Pancreas (tissue), 10 donors: ENCODE data around the gene OLFM4. TPM values are rescaled to one million over a fixed set of nuclear protein-coding genes. Genes with fewer than 3 reads are reported as not detected.
A peak's percentile ranks its signal among the peaks of the same experiment; 100 is the strongest.
"Not testable (repeated sequence)": the region's sequence is repeated elsewhere in the genome, so short reads cannot be mapped to it uniquely, and the experiment has no call there.

Source experiments
- ATAC-seq, 4 donors: fragments of 200-7000 bp; cut with Tn5 transposase; one replicate each; pipeline versions ENCODE4 v1.8.0 to v1.9.1; 2020; ENCODE audit warnings: mild to moderate bottlenecking in 4 of 4, moderate library complexity in 4 of 4
- DNase-seq, 6 donors: peaks; one replicate each; pipeline ENCODE4 v3.0.0-alpha.2; 2020
- FAIRE-seq: peaks from 2 replicates; lab custom pipeline; 2012; peaks lifted over from hg19 to GRCh38; lab: Jason Lieb, UNC
- H3K27ac ChIP-seq, 4 donors: fragments of 200-600 bp; sonication (generic); 1 replicate in 3 of 4; 2 replicates in 1 of 4; pipeline versions ENCODE4 v1.5.0 to v1.8.0; 2020
- H3K27me3 ChIP-seq, 4 donors: fragments of 200-600 bp; one replicate each; pipeline ENCODE4 v1.8.0; 2021
- H3K36me3 ChIP-seq, 3 donors: fragments of 200-600 bp; sonication (generic) in 1 of 3; one replicate each; pipeline versions ENCODE4 v1.5.0 to v1.8.0; 2020 to 2021
- H3K4me1 ChIP-seq, 3 donors: fragments of 200-600 bp; one replicate each; pipeline ENCODE4 v1.8.0; 2021
- H3K4me3 ChIP-seq, 4 donors: fragments of 200-600 bp; sonication (generic) in 2 of 4; one replicate each; pipeline versions ENCODE4 v1.5.0 to v1.8.0; 2020 to 2021
- H3K9me3 ChIP-seq, 4 donors: fragments of 200-600 bp; one replicate each; pipeline ENCODE4 v1.8.0; 2021
- CTCF ChIP-seq, 4 donors: fragments of 200-600 bp; sonication (generic) in 3 of 4; IDR thresholded peaks; one replicate each; pipeline versions ENCODE4 v1.5.0 to v1.8.0; 2021; ENCODE audit warnings: antibody characterized with exemption in 4 of 4
- WGBS, 2 donors: extraction: QIAGEN DNeasy Blood & Tissue Kit; methylation state at CpG; one replicate each; pipeline ENCODE4 v1.1.7; 2013; 5-methylcytosine and 5-hydroxymethylcytosine counted together
- intact Hi-C, 3 donors: fragments of 100-400 bp; cut with DNase I; formaldehyde crosslinking; loops; one replicate each; pipeline versions ENCODE4 v1.11.1 to v1.14.2; 2022
- polyA plus RNA-seq, 2 donors: library from polyadenylated mRNA; stranded (reverse); fragments of 200-250 nt; gene quantifications; one replicate each; pipeline ENCODE4 v1.2.3, GENCODE V29; 2013
- total RNA-seq, 6 donors: library from RNA; stranded (reverse); fragmentation: NEBNext Ultra II Directional in 4 of 6; extraction: Animal tissue kit (Norgen Biotek cat#: 25700) in 4 of 6; gene quantifications; one replicate each; pipeline versions ENCODE4 v1.2.1 to v1.2.4, GENCODE V29; 2021 to 2023
- donor health status: healthy with polysubstance abuse.
- donor health status: DM: no; HTN: no; CAD: no; lungs with moderate emphysema.
- donor health status: DM: no; HTN: no; CAD: no.
- donor health status: control.
- donor health status: control.
- donor health status: Bipolar disorder and iron deficiency.
- donor health status: DM: yes; HTN: yes; CAD: no.
- donor health status: DM: no; HTN: no; CAD: no.
- donor health status: DM: no; HTN: no; CAD: no.
- donor health status: DM: yes; HTN: yes; CAD: no.

Gene OLFM4
- total and polyA plus RNA-seq, 8 donors, result 8.0 to 4,667 (median 107) TPM

- FAIRE-seq (no peak), ATAC-seq (no peak)
Observed at GRCh38 chr13:53013113-53013512, 15.5 kb upstream of the OLFM4 start.

DNA sequence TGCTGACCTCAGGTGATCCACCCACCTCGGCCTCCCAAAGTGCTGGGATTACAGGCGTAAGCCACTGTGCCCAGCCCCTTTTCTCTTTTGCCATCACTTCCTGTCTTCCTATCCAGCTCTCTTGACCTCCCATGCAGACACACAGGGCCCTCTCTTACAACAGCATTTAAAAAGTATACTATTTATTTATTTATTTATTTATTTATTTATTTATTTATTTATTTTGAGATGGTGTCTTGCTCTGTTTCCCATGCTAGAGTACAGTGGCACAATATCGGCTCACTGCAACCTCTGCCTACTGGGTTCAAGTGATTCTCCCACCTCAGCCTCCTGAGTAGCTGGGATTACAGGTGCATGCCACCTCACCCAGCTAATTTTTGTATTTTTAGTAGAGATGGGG lies 14.6 kb upstream of the OLFM4 start:
- intact Hi-C loops, ATAC-seq, H3K9me3 ChIP-seq, H3K27me3 ChIP-seq, DNase-seq, FAIRE-seq, H3K36me3 ChIP-seq, H3K4me3 ChIP-seq: not testable (repeated sequence)
- Histone ChIP-seq H3K27ac (peak overlapping the region in 1 of 4 donors; percentile 51), H3K4me1 (peaks cover 9 to 56% (median 12%) of the 10 kb centered on the region in 3 donors)
- WGBS, 2 donors, result 84 to 94% methylated on average over 3 of the region's 3 CpGs

More at GRCh38 chr13:53013113-53013512, 15.5 kb upstream of the OLFM4 start:
- intact Hi-C loops, result no loop called here
- H3K4me1 ChIP-seq, result peaks cover 11 to 50% (median 12%) of the 10 kb centered on the region in 3 donors
- H3K4me3 ChIP-seq, result no peak overlapping the region
- H3K27ac ChIP-seq, result peak overlapping the region in 1 of 4 donors; percentile 25
- H3K9me3 ChIP-seq, result no peaks in the 10 kb centered on the region
- no peaks in the 10 kb centered on the region for H3K36me3 ChIP-seq
- DNase-seq, result no peak
- no peaks in the 10 kb centered on the region for H3K27me3 ChIP-seq
- no peak for TF ChIP-seq CTCF (IDR thresholded peaks at IDR 0.05)
- WGBS, 2 donors, result 88 to 91% methylated on average over 5 of the region's 5 CpGs

GRCh38 chr13:53014495-53015443 lies 13.8 kb upstream of the OLFM4 start:
- H3K36me3 ChIP-seq, result no peaks in the 10 kb centered on the region
- no peaks in the 10 kb centered on the region for H3K27me3 ChIP-seq
- peaks cover 3 to 53% (median 10%) of the 10 kb centered on the region in 3 donors for H3K4me1 ChIP-seq
- intact Hi-C loops, result no loop called here
- H3K4me3 ChIP-seq, result no peak overlapping the region
- ATAC-seq (peak in 3 of 4 donors; percentile 27 to 53 (median 33)), DNase-seq (peak in 3 of 6 donors; percentile 18 to 81 (median 28)), FAIRE-seq (no peak)
- TF ChIP-seq CTCF (IDR thresholded peaks at IDR 0.05), result no peak
- H3K27ac ChIP-seq, result peak overlapping the region in 2 of 4 donors; percentile 47 to 51
- WGBS, 2 donors, result 71 to 72% methylated on average over 8 of the region's 8 CpGs
- no peaks in the 10 kb centered on the region for H3K9me3 ChIP-seq

GRCh38 chr13:53015971-53016370 lies 12.6 kb upstream of the OLFM4 start:
- no peaks in the 10 kb centered on the region for H3K9me3 ChIP-seq
- no peak overlapping the region for H3K4me3 ChIP-seq
- no peaks in the 10 kb centered on the region for H3K36me3 ChIP-seq
- no peak for TF ChIP-seq CTCF (IDR thresholded peaks at IDR 0.05)
- H3K27ac ChIP-seq, result peak overlapping the region in 2 of 4 donors; percentile 34 to 45
- WGBS, 2 donors, result 68 to 78% methylated on average over 6 of the region's 6 CpGs
- intact Hi-C loops, result no loop called here
- DNase-seq, result no peak
- no peaks in the 10 kb centered on the region for H3K27me3 ChIP-seq
- ATAC-seq, result no peak
- H3K4me1 ChIP-seq, result peaks cover 0 to 43% (median 4%) of the 10 kb centered on the region in 3 donors
- FAIRE-seq, result no peak

- no peak for TF ChIP-seq CTCF (IDR thresholded peaks at IDR 0.05)
- 91% methylated on average over 5 of the region's 5 CpGs for WGBS, 2 donors
- FAIRE-seq (no peak), DNase-seq (no peak), ATAC-seq (no peak)
- intact Hi-C loops, result no loop called here
- Histone ChIP-seq H3K9me3 (no peaks in the 10 kb centered on the region), H3K27me3 (no peaks in the 10 kb centered on the region), H3K27ac (peak overlapping the region in 1 of 4 donors; percentile 48), H3K4me1 (peaks cover 0 to 34% (median 0%) of the 10 kb centered on the region in 3 donors), H3K36me3 (no peaks in the 10 kb centered on the region), H3K4me3 (no peak overlapping the region)
Observed at GRCh38 chr13:53017433-53017970, 11.1 kb upstream of the OLFM4 start.
